ENCODE results near the gene CENPP.

The CENPP gene

GRCh38 chr9:92292338-92293074, 33.2 kb upstream of the CENPP start:
- Histone ChIP-seq H3K9me3 (ENCODE audit: low read depth, low read length) (no peaks in the 10 kb centered on the region), H3K36me3 (ENCODE audit: insufficient read depth, low read length) (peaks cover 66% of the 10 kb centered on the region), H3K9ac (ENCODE audit: insufficient read length) (peak overlapping the region; percentile 98), H3K4me3 (peak overlapping the region; percentile 83), H3K27ac (peak overlapping the region; percentile 94)
- DNase-seq (ENCODE audit: low read depth, low spot score), result no peak
- no peak for TF ChIP-seq POLR2AphosphoS5 (IDR thresholded peaks at IDR 0.05; ENCODE audit: borderline replicate concordance, low read depth, low read length)
- TF ChIP-seq EZH2 (IDR thresholded peaks at IDR 0.05), result no peak
- no peak for TF ChIP-seq FOXP2 (optimal IDR thresholded peaks at IDR 0.05; ENCODE audit: control extremely low read depth, extremely low read length, insufficient read depth)

- Histone ChIP-seq H3K9ac (ENCODE audit: insufficient read length) (peak overlapping the region; percentile 98), H3K36me3 (ENCODE audit: insufficient read depth, low read length) (peaks cover 66% of the 10 kb centered on the region), H3K9me3 (ENCODE audit: low read depth, low read length) (no peaks in the 10 kb centered on the region), H3K27ac (peak overlapping the region; percentile 94), H3K4me3 (peak overlapping the region; percentile 83)
- TF ChIP-seq POLR2AphosphoS5 (IDR thresholded peaks at IDR 0.05; ENCODE audit: borderline replicate concordance, low read depth, low read length) (no peak), FOXP2 (optimal IDR thresholded peaks at IDR 0.05; ENCODE audit: control extremely low read depth, extremely low read length, insufficient read depth) (no peak), EZH2 (IDR thresholded peaks at IDR 0.05) (no peak)
- DNase-seq (ENCODE audit: low read depth, low spot score), result no peak
Observed at GRCh38 chr9:92293075-92293354, 32.7 kb upstream of the CENPP start.

- H3K4me3 ChIP-seq, result peak within 1 kb of the TSS; percentile 83
- peaks cover 64% of the 10 kb centered on the region for H3K36me3 ChIP-seq (ENCODE audit: insufficient read depth, low read length)
- peak within 1 kb of the TSS; percentile 98 for H3K9ac ChIP-seq (ENCODE audit: insufficient read length)
- peak; percentile 94 for DNase-seq (ENCODE audit: low read depth, low spot score)
- no peaks in the 10 kb centered on the region for H3K9me3 ChIP-seq (ENCODE audit: low read depth, low read length)
- H3K27ac ChIP-seq, result peak within 1 kb of the TSS; percentile 94
- TF ChIP-seq FOXP2 (optimal IDR thresholded peaks at IDR 0.05; ENCODE audit: control extremely low read depth, extremely low read length, insufficient read depth) (peak; percentile 67), POLR2AphosphoS5 (IDR thresholded peaks at IDR 0.05; ENCODE audit: borderline replicate concordance, low read depth, low read length) (peak; percentile 93), EZH2 (IDR thresholded peaks at IDR 0.05) (no peak)
Observed at GRCh38 chr9:92293452-92294296, 32.1 kb upstream of the CENPP start, which contains the start of gene IARS1. Gene IARS1, minus strand, starts transcription at chr9:92293697. Its CDS starts 4,278 bp downstream, at chr9:92289419.

- H3K27ac ChIP-seq, result peak overlapping the region; percentile 89
- no peaks in the 10 kb centered on the region for H3K9me3 ChIP-seq (ENCODE audit: low read depth, low read length)
- peak overlapping the region; percentile 92 for H3K9ac ChIP-seq (ENCODE audit: insufficient read length)
- H3K4me3 ChIP-seq, result peak overlapping the region; percentile 83
- TF ChIP-seq POLR2AphosphoS5 (IDR thresholded peaks at IDR 0.05; ENCODE audit: borderline replicate concordance, low read depth, low read length), result no peak
- TF ChIP-seq EZH2 (IDR thresholded peaks at IDR 0.05), result no peak
- TF ChIP-seq FOXP2 (optimal IDR thresholded peaks at IDR 0.05; ENCODE audit: control extremely low read depth, extremely low read length, insufficient read depth), result no peak
- no peak for DNase-seq (ENCODE audit: low read depth, low spot score)
- H3K36me3 ChIP-seq (ENCODE audit: insufficient read depth, low read length), result peaks cover 64% of the 10 kb centered on the region
Observed at GRCh38 chr9:92294297-92294676, 31.5 kb upstream of the CENPP start.

- Histone ChIP-seq H3K9me3 (ENCODE audit: low read depth, low read length) (no peaks in the 10 kb centered on the region), H3K36me3 (ENCODE audit: insufficient read depth, low read length) (peaks cover 64% of the 10 kb centered on the region), H3K4me3 (no peak overlapping the region), H3K27ac (peak overlapping the region; percentile 89; the same call in 1 of the 2 replicates), H3K9ac (ENCODE audit: insufficient read length) (no peak overlapping the region)
- TF ChIP-seq FOXP2 (optimal IDR thresholded peaks at IDR 0.05; ENCODE audit: control extremely low read depth, extremely low read length, insufficient read depth) (no peak), POLR2AphosphoS5 (IDR thresholded peaks at IDR 0.05; ENCODE audit: borderline replicate concordance, low read depth, low read length) (no peak), EZH2 (IDR thresholded peaks at IDR 0.05) (no peak)
- DNase-seq (ENCODE audit: low read depth, low spot score), result no peak
Observed at GRCh38 chr9:92295240-92295790, 30.4 kb upstream of the CENPP start.

GRCh38 chr9:92295827-92296258, 29.9 kb upstream of the CENPP start:
- DNase-seq (ENCODE audit: low read depth, low spot score), result no peak
- Histone ChIP-seq H3K36me3 (ENCODE audit: insufficient read depth, low read length) (peaks cover 64% of the 10 kb centered on the region), H3K9me3 (ENCODE audit: low read depth, low read length) (no peaks in the 10 kb centered on the region), H3K27ac (peak overlapping the region; percentile 89), H3K4me3 (no peak overlapping the region), H3K9ac (ENCODE audit: insufficient read length) (no peak overlapping the region)
- TF ChIP-seq POLR2AphosphoS5 (IDR thresholded peaks at IDR 0.05; ENCODE audit: borderline replicate concordance, low read depth, low read length) (no peak), FOXP2 (optimal IDR thresholded peaks at IDR 0.05; ENCODE audit: control extremely low read depth, extremely low read length, insufficient read depth) (no peak), EZH2 (IDR thresholded peaks at IDR 0.05) (no peak)

GRCh38 chr9:92297611-92298010, 28.1 kb upstream of the CENPP start:
- peaks cover 64% of the 10 kb centered on the region for H3K36me3 ChIP-seq (ENCODE audit: insufficient read depth, low read length)
- TF ChIP-seq POLR2AphosphoS5 (IDR thresholded peaks at IDR 0.05; ENCODE audit: borderline replicate concordance, low read depth, low read length) (no peak), EZH2 (IDR thresholded peaks at IDR 0.05) (no peak), FOXP2 (optimal IDR thresholded peaks at IDR 0.05; ENCODE audit: control extremely low read depth, extremely low read length, insufficient read depth) (no peak)
- DNase-seq (ENCODE audit: low read depth, low spot score), result no peak
- H3K9me3 ChIP-seq (ENCODE audit: low read depth, low read length), result no peaks in the 10 kb centered on the region
- no peak overlapping the region for H3K4me3 ChIP-seq
- no peak overlapping the region for H3K9ac ChIP-seq (ENCODE audit: insufficient read length)
- no peak overlapping the region for H3K27ac ChIP-seq

- H3K27ac ChIP-seq, result no peak overlapping the region
- H3K36me3 ChIP-seq (ENCODE audit: insufficient read depth, low read length), result peaks cover 65% of the 10 kb centered on the region
- H3K9ac ChIP-seq (ENCODE audit: insufficient read length), result no peak overlapping the region
- no peak for DNase-seq (ENCODE audit: low read depth, low spot score)
- no peak for TF ChIP-seq FOXP2 (optimal IDR thresholded peaks at IDR 0.05; ENCODE audit: control extremely low read depth, extremely low read length, insufficient read depth)
- no peak for TF ChIP-seq POLR2AphosphoS5 (IDR thresholded peaks at IDR 0.05; ENCODE audit: borderline replicate concordance, low read depth, low read length)
- no peak for TF ChIP-seq EZH2 (IDR thresholded peaks at IDR 0.05)
- H3K9me3 ChIP-seq (ENCODE audit: low read depth, low read length), result no peaks in the 10 kb centered on the region
- no peak overlapping the region for H3K4me3 ChIP-seq
Observed at GRCh38 chr9:92298036-92298435, 27.7 kb upstream of the CENPP start.

All from SK-N-MC (cell line).